Stimulated activated CD8-positive, alpha-beta memory T cell treated with anti-CD3 and anti-CD28 coated beads, Interleukin-15, amount 100 ng/mL, for 1 hour (primary cell): ENCODE measurements around the gene TESK2.

Source experiments
- DNase-seq: peaks from one replicate; pipeline ENCODE4 v3.0.0-alpha.2; 2020; ENCODE audit warnings: low read depth

TESK2 gene

GRCh38 chr1:45335855-45336324 is 155.1 kb downstream of the TESK2 start:
- DNase-seq, result no peak

- DNase-seq, result no peak
Observed at GRCh38 chr1:45334308-45335245, 156.4 kb downstream of the TESK2 start.

- no peak for DNase-seq
Observed at GRCh38 chr1:45332346-45332720, 158.6 kb downstream of the TESK2 start.

GRCh38 chr1:45331436-45332345 is 159.3 kb downstream of the TESK2 start:
- no peak for DNase-seq

- no peak for DNase-seq
Observed at GRCh38 chr1:45329445-45329844, 161.5 kb downstream of the TESK2 start.

- no peak for DNase-seq
Observed at GRCh38 chr1:45328680-45329079, 162.3 kb downstream of the TESK2 start.

- no peak for DNase-seq
Observed at GRCh38 chr1:45327644-45328515, 163.1 kb downstream of the TESK2 start.

- DNase-seq, result no peak
Observed at GRCh38 chr1:45326627-45327623, 164.0 kb downstream of the TESK2 start, which contains the start of gene HPDL. HPDL (plus strand) TSS chr1:45326895; CDS start chr1:45327149, 254 bp downstream.

GRCh38 chr1:45325851-45326506 is 165.0 kb downstream of the TESK2 start:
- no peak for DNase-seq

- DNase-seq, result no peak
Observed at GRCh38 chr1:45322486-45323040, 168.4 kb downstream of the TESK2 start.

- DNase-seq, result no peak
Observed at GRCh38 chr1:45321444-45321843, 169.5 kb downstream of the TESK2 start.

GRCh38 chr1:45319761-45320160 is 171.2 kb downstream of the TESK2 start:
- no peak for DNase-seq

- no peak for DNase-seq
Observed at GRCh38 chr1:45317166-45317565, 173.8 kb downstream of the TESK2 start.

- DNase-seq, result no peak
Observed at GRCh38 chr1:45314266-45314665, 176.7 kb downstream of the TESK2 start.

- DNase-seq, result no peak
Observed at GRCh38 chr1:45306905-45307304, 184.1 kb downstream of the TESK2 start.

- no peak for DNase-seq
Observed at GRCh38 chr1:45306319-45306718, 184.6 kb downstream of the TESK2 start.

- DNase-seq, result no peak
Observed at GRCh38 chr1:45305231-45305630, 185.7 kb downstream of the TESK2 start.

GRCh38 chr1:45304311-45305081 is 186.5 kb downstream of the TESK2 start:
- no peak for DNase-seq
